ENCODE measurements around the gene CPNE7. TPM values are rescaled to one million over a fixed set of nuclear protein-coding genes. Genes with fewer than 3 reads are reported as not detected.

CPNE7 gene
- total and polyA plus RNA-seq, 2 of the 13 experiments (the other 11 are each of a cell fraction or from before 2014, with no cell fraction given): 0.59 TPM; not detected in 1

DNA sequence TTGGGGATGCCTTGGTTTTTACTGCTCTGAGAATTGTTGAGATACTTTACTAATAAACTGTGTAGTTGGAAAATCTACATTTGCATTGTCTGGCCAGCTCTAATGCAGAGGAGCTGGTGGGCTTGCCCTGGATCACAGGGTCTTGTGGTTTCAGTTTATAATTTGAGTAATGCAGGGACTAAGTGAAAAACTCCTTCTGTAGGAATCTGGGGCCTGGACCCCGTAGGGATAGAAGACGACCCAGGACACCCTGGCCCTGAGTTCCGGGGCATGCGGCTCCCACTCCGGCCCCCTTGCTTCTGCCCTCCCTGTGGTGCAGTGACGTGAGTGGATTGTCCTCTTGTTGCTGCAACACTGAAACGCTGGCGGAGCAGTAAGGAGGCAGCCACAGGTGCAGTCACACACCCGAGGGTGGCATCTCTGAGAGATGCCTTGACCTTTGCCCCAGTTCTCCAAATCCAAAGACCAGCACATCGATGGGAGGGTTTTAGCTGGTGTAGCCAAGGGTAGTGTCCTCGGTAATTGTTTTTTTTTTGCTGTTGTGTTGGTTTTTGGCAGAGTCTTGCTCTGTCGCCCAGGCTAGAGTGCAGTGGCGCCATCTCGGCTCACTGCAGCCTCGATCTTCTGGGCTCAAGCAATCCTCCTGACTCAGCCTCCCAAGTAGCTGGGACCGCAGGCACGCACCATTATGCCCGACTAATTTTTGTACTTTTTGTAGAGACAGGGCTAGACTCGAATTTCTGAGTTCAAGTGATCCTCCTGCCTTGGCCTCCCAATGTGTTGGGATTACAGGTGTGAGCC is 17.7 kb upstream of the CPNE7 start (continued):
- TF ChIP-seq KMT2B (CRISPR knock-in tag; IDR thresholded peaks at IDR 0.05) (no peak), NR2C2 (CRISPR knock-in tag; IDR thresholded peaks at IDR 0.05; ENCODE audit: borderline replicate concordance) (0 out of 2 replicates have a peak, but pooled peaks have one; percentile 15), CEBPB (IDR thresholded peaks at IDR 0.05; ENCODE audit: borderline replicate concordance, low read depth, low read length) (no peak), ZNF350 (CRISPR knock-in tag; IDR thresholded peaks at IDR 0.05; ENCODE audit: borderline replicate concordance, low read depth) (no peak; the same call in 1 of the 2 replicates), RAD51 (IDR thresholded peaks at IDR 0.05; ENCODE audit: borderline replicate concordance) (no peak), ZNF792 (CRISPR knock-in tag; IDR thresholded peaks at IDR 0.05) (no peak), ZNF329 (CRISPR knock-in tag; IDR thresholded peaks at IDR 0.05; ENCODE audit: low read depth) (0 out of 2 replicates have a peak, but pooled peaks have one; percentile 1), ZNF3 (CRISPR knock-in tag; IDR thresholded peaks at IDR 0.05) (no peak), MBNL3 (CRISPR knock-in tag; conservative IDR thresholded peaks at IDR 0.05) (no peak), IKZF1 (IDR thresholded peaks at IDR 0.05) (no peak), ZMYM3 (CRISPR knock-in tag; IDR thresholded peaks at IDR 0.05) (peak; percentile 59; the same call in 1 of the 2 replicates), CAMTA2 (CRISPR knock-in tag; IDR thresholded peaks at IDR 0.05; ENCODE audit: borderline replicate concordance) (0 out of 2 replicates have a peak, but pooled peaks have one; percentile 30), FOXC1 (CRISPR knock-in tag; IDR thresholded peaks at IDR 0.05; ENCODE audit: borderline replicate concordance) (0 out of 2 replicates have a peak, but pooled peaks have one; percentile 30), DNMT3B (CRISPR knock-in tag; conservative IDR thresholded peaks at IDR 0.05) (no peak), HMGA1 (CRISPR knock-in tag; conservative IDR thresholded peaks at IDR 0.05) (no peak), MED13 (CRISPR knock-in tag; IDR thresholded peaks at IDR 0.05) (0 out of 2 replicates have a peak, but pooled peaks have one; percentile 32), ATAD3A (CRISPR knock-in tag; IDR thresholded peaks at IDR 0.05) (no peak), ZNF674 (CRISPR knock-in tag; IDR thresholded peaks at IDR 0.05; ENCODE audit: low read depth) (no peak), RXRA (CRISPR knock-in tag; IDR thresholded peaks at IDR 0.05) (peak; percentile 1; the same call in 1 of the 2 replicates)
- TF ChIP-seq, protein P1, sequence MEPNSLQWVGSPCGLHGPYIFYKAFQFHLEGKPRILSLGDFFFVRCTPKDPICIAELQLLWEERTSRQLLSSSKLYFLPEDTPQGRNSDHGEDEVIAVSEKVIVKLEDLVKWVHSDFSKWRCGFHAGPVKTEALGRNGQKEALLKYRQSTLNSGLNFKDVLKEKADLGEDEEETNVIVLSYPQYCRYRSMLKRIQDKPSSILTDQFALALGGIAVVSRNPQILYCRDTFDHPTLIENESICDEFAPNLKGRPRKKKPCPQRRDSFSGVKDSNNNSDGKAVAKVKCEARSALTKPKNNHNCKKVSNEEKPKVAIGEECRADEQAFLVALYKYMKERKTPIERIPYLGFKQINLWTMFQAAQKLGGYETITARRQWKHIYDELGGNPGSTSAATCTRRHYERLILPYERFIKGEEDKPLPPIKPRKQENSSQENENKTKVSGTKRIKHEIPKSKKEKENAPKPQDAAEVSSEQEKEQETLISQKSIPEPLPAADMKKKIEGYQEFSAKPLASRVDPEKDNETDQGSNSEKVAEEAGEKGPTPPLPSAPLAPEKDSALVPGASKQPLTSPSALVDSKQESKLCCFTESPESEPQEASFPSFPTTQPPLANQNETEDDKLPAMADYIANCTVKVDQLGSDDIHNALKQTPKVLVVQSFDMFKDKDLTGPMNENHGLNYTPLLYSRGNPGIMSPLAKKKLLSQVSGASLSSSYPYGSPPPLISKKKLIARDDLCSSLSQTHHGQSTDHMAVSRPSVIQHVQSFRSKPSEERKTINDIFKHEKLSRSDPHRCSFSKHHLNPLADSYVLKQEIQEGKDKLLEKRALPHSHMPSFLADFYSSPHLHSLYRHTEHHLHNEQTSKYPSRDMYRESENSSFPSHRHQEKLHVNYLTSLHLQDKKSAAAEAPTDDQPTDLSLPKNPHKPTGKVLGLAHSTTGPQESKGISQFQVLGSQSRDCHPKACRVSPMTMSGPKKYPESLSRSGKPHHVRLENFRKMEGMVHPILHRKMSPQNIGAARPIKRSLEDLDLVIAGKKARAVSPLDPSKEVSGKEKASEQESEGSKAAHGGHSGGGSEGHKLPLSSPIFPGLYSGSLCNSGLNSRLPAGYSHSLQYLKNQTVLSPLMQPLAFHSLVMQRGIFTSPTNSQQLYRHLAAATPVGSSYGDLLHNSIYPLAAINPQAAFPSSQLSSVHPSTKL (CRISPR knock-in tag; IDR thresholded peaks at IDR 0.05): no peak
- TF ChIP-seq, protein P2, sequence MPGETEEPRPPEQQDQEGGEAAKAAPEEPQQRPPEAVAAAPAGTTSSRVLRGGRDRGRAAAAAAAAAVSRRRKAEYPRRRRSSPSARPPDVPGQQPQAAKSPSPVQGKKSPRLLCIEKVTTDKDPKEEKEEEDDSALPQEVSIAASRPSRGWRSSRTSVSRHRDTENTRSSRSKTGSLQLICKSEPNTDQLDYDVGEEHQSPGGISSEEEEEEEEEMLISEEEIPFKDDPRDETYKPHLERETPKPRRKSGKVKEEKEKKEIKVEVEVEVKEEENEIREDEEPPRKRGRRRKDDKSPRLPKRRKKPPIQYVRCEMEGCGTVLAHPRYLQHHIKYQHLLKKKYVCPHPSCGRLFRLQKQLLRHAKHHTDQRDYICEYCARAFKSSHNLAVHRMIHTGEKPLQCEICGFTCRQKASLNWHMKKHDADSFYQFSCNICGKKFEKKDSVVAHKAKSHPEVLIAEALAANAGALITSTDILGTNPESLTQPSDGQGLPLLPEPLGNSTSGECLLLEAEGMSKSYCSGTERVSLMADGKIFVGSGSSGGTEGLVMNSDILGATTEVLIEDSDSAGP (CRISPR knock-in tag; IDR thresholded peaks at IDR 0.05; ENCODE audit: borderline replicate concordance): peak; percentile 39; the same call in 1 of the 2 replicates
- TF ChIP-seq, protein P3, sequence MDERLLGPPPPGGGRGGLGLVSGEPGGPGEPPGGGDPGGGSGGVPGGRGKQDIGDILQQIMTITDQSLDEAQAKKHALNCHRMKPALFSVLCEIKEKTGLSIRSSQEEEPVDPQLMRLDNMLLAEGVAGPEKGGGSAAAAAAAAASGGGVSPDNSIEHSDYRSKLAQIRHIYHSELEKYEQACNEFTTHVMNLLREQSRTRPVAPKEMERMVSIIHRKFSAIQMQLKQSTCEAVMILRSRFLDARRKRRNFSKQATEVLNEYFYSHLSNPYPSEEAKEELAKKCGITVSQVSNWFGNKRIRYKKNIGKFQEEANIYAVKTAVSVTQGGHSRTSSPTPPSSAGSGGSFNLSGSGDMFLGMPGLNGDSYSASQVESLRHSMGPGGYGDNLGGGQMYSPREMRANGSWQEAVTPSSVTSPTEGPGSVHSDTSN (CRISPR knock-in tag; IDR thresholded peaks at IDR 0.05): no peak

All from HepG2 (cell line).